ENCODE measurements around the gene RARG. TPM values are rescaled to one million over a fixed set of nuclear protein-coding genes. Genes with fewer than 3 reads are reported as not detected.

The RARG gene
- total RNA-seq, 1 donor from 2014 or later = 5.2 TPM

- TF ChIP-seq, protein P1, sequence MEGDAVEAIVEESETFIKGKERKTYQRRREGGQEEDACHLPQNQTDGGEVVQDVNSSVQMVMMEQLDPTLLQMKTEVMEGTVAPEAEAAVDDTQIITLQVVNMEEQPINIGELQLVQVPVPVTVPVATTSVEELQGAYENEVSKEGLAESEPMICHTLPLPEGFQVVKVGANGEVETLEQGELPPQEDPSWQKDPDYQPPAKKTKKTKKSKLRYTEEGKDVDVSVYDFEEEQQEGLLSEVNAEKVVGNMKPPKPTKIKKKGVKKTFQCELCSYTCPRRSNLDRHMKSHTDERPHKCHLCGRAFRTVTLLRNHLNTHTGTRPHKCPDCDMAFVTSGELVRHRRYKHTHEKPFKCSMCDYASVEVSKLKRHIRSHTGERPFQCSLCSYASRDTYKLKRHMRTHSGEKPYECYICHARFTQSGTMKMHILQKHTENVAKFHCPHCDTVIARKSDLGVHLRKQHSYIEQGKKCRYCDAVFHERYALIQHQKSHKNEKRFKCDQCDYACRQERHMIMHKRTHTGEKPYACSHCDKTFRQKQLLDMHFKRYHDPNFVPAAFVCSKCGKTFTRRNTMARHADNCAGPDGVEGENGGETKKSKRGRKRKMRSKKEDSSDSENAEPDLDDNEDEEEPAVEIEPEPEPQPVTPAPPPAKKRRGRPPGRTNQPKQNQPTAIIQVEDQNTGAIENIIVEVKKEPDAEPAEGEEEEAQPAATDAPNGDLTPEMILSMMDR (IDR thresholded peaks at IDR 0.05; ENCODE audit: unreplicated experiment) = no peak
- H3K27me3 Mint-ChIP-seq = no peaks in the 10 kb centered on the region
- no peak for DNase-seq (ENCODE audit: low spot score, unreplicated experiment)
- no peak overlapping the region for H3K27ac Mint-ChIP-seq
- no peak overlapping the region for H3K4me3 Mint-ChIP-seq (ENCODE audit: low read depth)
- H3K36me3 Mint-ChIP-seq (ENCODE audit: insufficient read depth) = peaks cover 2% of the 10 kb centered on the region
- H3K4me1 Mint-ChIP-seq (ENCODE audit: low read depth) = no peaks in the 10 kb centered on the region
- H3K9me3 Mint-ChIP-seq (ENCODE audit: low read depth) = no peaks in the 10 kb centered on the region
Observed at GRCh38 chr12:53161119-53161911, 70.7 kb downstream of the RARG start.

- peaks cover 2% of the 10 kb centered on the region for H3K36me3 Mint-ChIP-seq (ENCODE audit: insufficient read depth)
- DNase-seq (ENCODE audit: low spot score, unreplicated experiment) = no peak
- no peak overlapping the region for H3K4me3 Mint-ChIP-seq (ENCODE audit: low read depth)
Observed at GRCh38 chr12:53160673-53161072, 71.3 kb downstream of the RARG start.

More at GRCh38 chr12:53160673-53161072, 71.3 kb downstream of the RARG start:
- TF ChIP-seq, protein P1 (IDR thresholded peaks at IDR 0.05; ENCODE audit: unreplicated experiment) = no peak
- Mint-ChIP-seq H3K4me1 (ENCODE audit: low read depth) (no peaks in the 10 kb centered on the region), H3K27ac (no peak overlapping the region), H3K9me3 (ENCODE audit: low read depth) (no peaks in the 10 kb centered on the region), H3K27me3 (no peaks in the 10 kb centered on the region)

Other genes with a start within 250 kb of the RARG start
- gene EIF4B, start 225.8 kb downstream of the RARG start, total RNA-seq = 447 and 487 TPM in 2 replicates
- gene TNS2, start 182.1 kb downstream of the RARG start, total RNA-seq = 6.6 and 7.3 TPM in 2 replicates
- 17.9 and 18.0 TPM in 2 replicates for gene SPRYD3, start 152.8 kb downstream of the RARG start, total RNA-seq
- 25.7 and 26.5 TPM in 2 replicates for gene IGFBP6, start 134.5 kb downstream of the RARG start, total RNA-seq
- gene SOAT2, start 128.7 kb downstream of the RARG start, total RNA-seq = 0.98 and 1.1 TPM in 2 replicates
- gene ZNF740, start 51.5 kb downstream of the RARG start, total RNA-seq = 75.7 and 78.8 TPM in 2 replicates
- gene CSAD, start 51.3 kb downstream of the RARG start, total RNA-seq = 58.6 and 59.0 TPM in 2 replicates
- gene ITGB7, start 25.0 kb downstream of the RARG start, total RNA-seq = 0.29 and 0.93 TPM in 2 replicates
- 24.3 and 27.1 TPM in 2 replicates for gene ESPL1, start 36.1 kb upstream of the RARG start, total RNA-seq
- gene PFDN5, start 63.3 kb upstream of the RARG start, total RNA-seq = 377 and 379 TPM in 2 replicates
- gene MYG1, start 67.5 kb upstream of the RARG start, total RNA-seq = 58.9 and 60.7 TPM in 2 replicates
- 72.1 and 75.0 TPM in 2 replicates for gene AAAS, start 89.4 kb upstream of the RARG start, total RNA-seq
- gene SP7, start 104.1 kb upstream of the RARG start, total RNA-seq = 0.10 TPM in 1 of 2 replicates, not detected in the other
- 90.5 and 92.6 TPM in 2 replicates for gene SP1, start 148.0 kb upstream of the RARG start, total RNA-seq
- 35.1 and 35.7 TPM in 2 replicates for gene AMHR2, start 191.6 kb upstream of the RARG start, total RNA-seq
- 101 and 106 TPM in 2 replicates for gene PRR13, start 209.5 kb upstream of the RARG start, total RNA-seq
- gene PCBP2, start 219.9 kb upstream of the RARG start, total RNA-seq = 1,366 and 1,400 TPM in 2 replicates

Data from progenitor cell of endocrine pancreas (in vitro differentiated cells).